Vagina (tissue), 2 donors: ENCODE data around the gene ERAS. TPM values are rescaled to one million over a fixed set of nuclear protein-coding genes. Genes with fewer than 3 reads are reported as not detected.

Experiments used
- DNase-seq, 2 donors: peaks; one replicate each; pipeline ENCODE4 v3.0.0-alpha.2; 2017; ENCODE audit errors: extremely low spot score in 2 of 2
- H3K27ac ChIP-seq: fragments of 200-600 bp; sonication (generic); one replicate; pipeline ENCODE4 v1.5.1; 2019
- H3K27me3 ChIP-seq: fragments of 200-600 bp; sonication (generic); one replicate; pipeline ENCODE4 v1.5.1; 2019
- H3K36me3 ChIP-seq, 2 donors: fragments of 200-600 bp; sonication (generic); one replicate each; pipeline ENCODE4 v1.5.1; 2017 to 2019
- H3K4me1 ChIP-seq: fragments of 200-600 bp; sonication (generic); one replicate; pipeline ENCODE4 v1.5.1; 2019
- H3K4me3 ChIP-seq, 2 donors: fragments of 200-600 bp; sonication (generic); 1 replicate in 1 of 2; 2 replicates in 1 of 2; pipeline ENCODE4 v1.5.1; 2016 to 2019
- H3K9me3 ChIP-seq: fragments of 200-600 bp; sonication (generic); one replicate; pipeline ENCODE4 v1.5.1; 2019
- CTCF ChIP-seq, 3 experiments: fragments of 450-650 bp in 2 of 3; fragments of 200-600 bp in 1 of 3; sonication (generic) in 1 of 3; IDR thresholded peaks; one replicate each; pipeline ENCODE4 v1.5.1; 2017 to 2019; ENCODE audit warnings: antibody characterized with exemption in 3 of 3, mild to moderate bottlenecking in 2 of 3, moderate library complexity in 2 of 3
- POLR2A ChIP-seq, 2 donors: fragments of 450-650 bp; IDR thresholded peaks; one replicate each; pipeline ENCODE4 v1.6.1; 2017; ENCODE audit warnings: antibody characterized with exemption in 2 of 2, mild to moderate bottlenecking in 2 of 2, moderate library complexity in 2 of 2
- POLR2AphosphoS5 ChIP-seq, 2 donors: sonication (generic); formaldehyde crosslinking; IDR thresholded peaks; one replicate each; pipeline ENCODE4 v1.9.0; 2017; ENCODE audit warnings: antibody characterized with exemption in 2 of 2, mild to moderate bottlenecking in 2 of 2, low read depth in 1 of 2; ENCODE audit not compliant: insufficient read depth in 1 of 2
- intact Hi-C: fragments of 100-400 bp; cut with DNase I; formaldehyde crosslinking; loops from one replicate; pipeline ENCODE4 v1.15.1; 2023
- total RNA-seq: library from RNA; depleted of rRNA; stranded (reverse); fragments of >200 nt; gene quantifications from one replicate; pipeline ENCODE4 v1.2.3, GENCODE V29; 2016

ERAS gene
- total RNA-seq = not detected

GRCh38 chrX:48826135-48826875 lies at the start of gene ERAS:
TSS of gene ERAS (plus strand) at chrX:48826513. CDS start at chrX:48829124, 2,611 bp downstream.
- Histone ChIP-seq H3K4me3 (no peak within 1 kb of the TSS), H3K27me3 (no peaks in the 10 kb centered on the region), H3K4me1 (no peaks in the 10 kb centered on the region), H3K36me3 (peaks cover 0 to 11% of the 10 kb centered on the region in 2 donors), H3K9me3 (no peaks in the 10 kb centered on the region), H3K27ac (no peak within 1 kb of the TSS)
- intact Hi-C loops = no loop called here
- DNase-seq = no peak
- TF ChIP-seq CTCF (IDR thresholded peaks at IDR 0.05) = no peak
- TF ChIP-seq POLR2A (IDR thresholded peaks at IDR 0.05) = no peak
- no peak for TF ChIP-seq POLR2AphosphoS5 (IDR thresholded peaks at IDR 0.05; ENCODE audit: insufficient read depth in 1 of 2, low read depth in 1 of 2)

DNA sequence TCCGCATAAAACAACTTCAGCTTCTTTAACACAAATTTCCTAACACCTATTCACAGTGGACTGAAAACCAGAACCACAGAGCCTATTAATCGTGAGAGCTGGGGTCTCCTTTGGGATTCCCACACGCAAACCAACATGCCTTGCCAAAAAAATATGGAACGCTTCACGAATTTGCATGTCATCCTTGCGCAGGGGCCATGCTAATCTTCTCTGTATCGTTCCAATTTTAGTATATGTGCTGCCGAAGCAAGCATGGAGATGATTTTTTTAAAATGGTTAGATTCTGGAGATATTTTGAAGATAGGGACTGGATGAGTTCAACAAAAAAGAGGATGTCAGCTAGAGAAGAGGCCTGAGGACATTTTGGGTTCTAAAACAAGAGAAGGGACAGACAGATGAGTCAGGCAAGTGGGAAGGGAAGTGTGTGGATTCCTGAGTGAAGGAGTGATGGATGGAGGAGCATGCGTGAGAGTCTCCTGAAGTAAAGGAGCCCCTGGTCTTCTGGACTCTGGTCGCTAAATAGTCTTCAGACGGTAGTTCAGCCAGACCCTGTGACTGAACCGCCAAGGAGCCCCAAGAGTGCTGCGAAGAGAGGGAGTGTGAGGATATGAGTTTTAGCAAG lies 49.4 kb upstream of the ERAS start:
- Histone ChIP-seq H3K9me3 (no peaks in the 10 kb centered on the region), H3K27me3 (no peaks in the 10 kb centered on the region), H3K27ac (no peak overlapping the region), H3K4me3 (no peak overlapping the region), H3K4me1 (no peaks in the 10 kb centered on the region), H3K36me3 (no peaks in the 10 kb centered on the region)
- intact Hi-C loops = no loop called here
- TF ChIP-seq POLR2A (IDR thresholded peaks at IDR 0.05) (no peak), CTCF (IDR thresholded peaks at IDR 0.05) (no peak), POLR2AphosphoS5 (IDR thresholded peaks at IDR 0.05; ENCODE audit: insufficient read depth in 1 of 2, low read depth in 1 of 2) (no peak)
- DNase-seq = no peak

- no peak for DNase-seq
- Histone ChIP-seq H3K4me1 (no peaks in the 10 kb centered on the region), H3K27ac (no peak overlapping the region), H3K9me3 (no peaks in the 10 kb centered on the region), H3K27me3 (no peaks in the 10 kb centered on the region), H3K4me3 (no peak overlapping the region), H3K36me3 (no peaks in the 10 kb centered on the region)
- no peak for TF ChIP-seq POLR2AphosphoS5 (IDR thresholded peaks at IDR 0.05; ENCODE audit: insufficient read depth in 1 of 2, low read depth in 1 of 2)
- TF ChIP-seq CTCF (IDR thresholded peaks at IDR 0.05) = no peak
- TF ChIP-seq POLR2A (IDR thresholded peaks at IDR 0.05) = no peak
- intact Hi-C loops = no loop called here
Measured at GRCh38 chrX:48779399-48779798, 46.9 kb upstream of the ERAS start.

- no peaks in the 10 kb centered on the region for H3K4me1 ChIP-seq
- H3K27ac ChIP-seq = no peak overlapping the region
- DNase-seq = no peak
- H3K36me3 ChIP-seq = no peaks in the 10 kb centered on the region
- intact Hi-C loops = no loop called here
- H3K27me3 ChIP-seq = no peaks in the 10 kb centered on the region
- no peaks in the 10 kb centered on the region for H3K9me3 ChIP-seq
- TF ChIP-seq CTCF (IDR thresholded peaks at IDR 0.05) (no peak), POLR2A (IDR thresholded peaks at IDR 0.05) (no peak), POLR2AphosphoS5 (IDR thresholded peaks at IDR 0.05; ENCODE audit: insufficient read depth in 1 of 2, low read depth in 1 of 2) (no peak)
- H3K4me3 ChIP-seq = no peak overlapping the region
Measured at GRCh38 chrX:48781705-48782104, 44.6 kb upstream of the ERAS start.

GRCh38 chrX:48782216-48782615 lies 44.1 kb upstream of the ERAS start:
- no peaks in the 10 kb centered on the region for H3K9me3 ChIP-seq
- TF ChIP-seq POLR2A (IDR thresholded peaks at IDR 0.05) = no peak
- TF ChIP-seq CTCF (IDR thresholded peaks at IDR 0.05) = no peak
- no peak for TF ChIP-seq POLR2AphosphoS5 (IDR thresholded peaks at IDR 0.05; ENCODE audit: insufficient read depth in 1 of 2, low read depth in 1 of 2)
- H3K36me3 ChIP-seq = no peaks in the 10 kb centered on the region
- H3K27ac ChIP-seq = no peak overlapping the region
- no peak for DNase-seq
- no peaks in the 10 kb centered on the region for H3K27me3 ChIP-seq
- intact Hi-C loops = no loop called here
- no peaks in the 10 kb centered on the region for H3K4me1 ChIP-seq
- H3K4me3 ChIP-seq = no peak overlapping the region
